Endothelial cell of umbilical vein (primary cell): Measurements from ENCODE around the gene FOLR1.

Experiments
- EZH2 ChIP-seq: IDR thresholded peaks from 2 replicates; pipeline ENCODE4 v1.6.1; 2012; ENCODE audit warnings: borderline replicate concordance, low read depth, mild to moderate bottlenecking, moderate library complexity, low read length, inconsistent platforms; ENCODE audit not compliant: severe bottlenecking
- POLR2A ChIP-seq: IDR thresholded peaks from 2 replicates; pipeline ENCODE4 v1.6.1; 2012; ENCODE audit warnings: low read depth, mild to moderate bottlenecking, control low read depth, low read length
- POLR2AphosphoS5 ChIP-seq: IDR thresholded peaks from 2 replicates; pipeline ENCODE4 v1.6.1; 2012; ENCODE audit warnings: low read depth, mild to moderate bottlenecking, control low read depth, low read length, moderate library complexity; ENCODE audit not compliant: insufficient read depth
- TF ChIP-seq, protein P1 (sequence below), 2 donors: IDR thresholded peaks; 1 replicate in 1 of 2; 2 replicates in 1 of 2; pipeline ENCODE4 v1.5.1; 2011; ENCODE audit warnings: low read length in 2 of 2, mild to moderate bottlenecking in 2 of 2, moderate library complexity in 2 of 2, control low read depth in 1 of 2, inconsistent platforms in 1 of 2, low read depth in 1 of 2; ENCODE audit not compliant: insufficient read depth in 1 of 2; ENCODE audit errors: extremely low read depth in 1 of 2
- TF ChIP-seq, protein P2 (sequence below): IDR thresholded peaks from 2 replicates; pipeline ENCODE4 v1.6.1; 2011; ENCODE audit not compliant: insufficient read depth, insufficient read length

DNA sequence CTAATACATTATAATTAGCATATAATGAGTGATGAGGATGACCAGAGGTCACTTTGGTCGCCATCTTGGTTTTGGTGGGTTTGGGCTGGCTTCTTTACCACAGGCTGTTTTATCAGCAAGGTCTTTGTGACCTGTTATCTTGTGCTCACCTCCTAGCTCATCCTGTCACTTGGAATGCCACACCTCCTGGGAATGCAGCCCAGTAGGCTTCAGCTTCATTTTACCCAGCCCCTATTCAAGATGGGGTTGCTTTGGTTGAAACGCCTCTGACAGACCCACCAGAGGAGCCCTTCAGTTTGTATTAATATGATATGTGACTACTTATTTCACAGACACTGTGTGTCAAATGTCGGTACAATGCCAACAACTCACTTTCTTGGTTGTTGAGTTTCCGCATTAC lies 36.2 kb upstream of the FOLR1 start:
- no peak for TF ChIP-seq POLR2A
- no peak for TF ChIP-seq EZH2
- TF ChIP-seq, protein P1, sequence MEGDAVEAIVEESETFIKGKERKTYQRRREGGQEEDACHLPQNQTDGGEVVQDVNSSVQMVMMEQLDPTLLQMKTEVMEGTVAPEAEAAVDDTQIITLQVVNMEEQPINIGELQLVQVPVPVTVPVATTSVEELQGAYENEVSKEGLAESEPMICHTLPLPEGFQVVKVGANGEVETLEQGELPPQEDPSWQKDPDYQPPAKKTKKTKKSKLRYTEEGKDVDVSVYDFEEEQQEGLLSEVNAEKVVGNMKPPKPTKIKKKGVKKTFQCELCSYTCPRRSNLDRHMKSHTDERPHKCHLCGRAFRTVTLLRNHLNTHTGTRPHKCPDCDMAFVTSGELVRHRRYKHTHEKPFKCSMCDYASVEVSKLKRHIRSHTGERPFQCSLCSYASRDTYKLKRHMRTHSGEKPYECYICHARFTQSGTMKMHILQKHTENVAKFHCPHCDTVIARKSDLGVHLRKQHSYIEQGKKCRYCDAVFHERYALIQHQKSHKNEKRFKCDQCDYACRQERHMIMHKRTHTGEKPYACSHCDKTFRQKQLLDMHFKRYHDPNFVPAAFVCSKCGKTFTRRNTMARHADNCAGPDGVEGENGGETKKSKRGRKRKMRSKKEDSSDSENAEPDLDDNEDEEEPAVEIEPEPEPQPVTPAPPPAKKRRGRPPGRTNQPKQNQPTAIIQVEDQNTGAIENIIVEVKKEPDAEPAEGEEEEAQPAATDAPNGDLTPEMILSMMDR (IDR thresholded peaks at IDR 0.05; ENCODE audit: extremely low read depth in 1 of 2, insufficient read depth in 1 of 2, low read depth in 1 of 2, low read length in 2 of 2) = no peak
- no peak for TF ChIP-seq POLR2AphosphoS5
- TF ChIP-seq, protein P2, sequence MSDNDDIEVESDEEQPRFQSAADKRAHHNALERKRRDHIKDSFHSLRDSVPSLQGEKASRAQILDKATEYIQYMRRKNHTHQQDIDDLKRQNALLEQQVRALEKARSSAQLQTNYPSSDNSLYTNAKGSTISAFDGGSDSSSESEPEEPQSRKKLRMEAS = no peak
